Testis (tissue), 3 donors: Measurements from ENCODE around the gene IFIH1. TPM values are rescaled to one million over a fixed set of nuclear protein-coding genes. Genes with fewer than 3 reads are reported as not detected.

Experiments used
- DNase-seq: peaks from one replicate; pipeline ENCODE4 v3.0.0-alpha.2; 2019
- H3K27ac ChIP-seq, 2 donors: fragments of 200-600 bp; sonication (generic); one replicate each; pipeline ENCODE4 v1.5.1; 2019
- H3K27me3 ChIP-seq: fragments of 200-600 bp; sonication (generic); one replicate; pipeline ENCODE4 v1.5.1; 2019
- H3K36me3 ChIP-seq: fragments of 200-600 bp; sonication (generic); one replicate; pipeline ENCODE4 v1.5.1; 2017; ENCODE audit warnings: low read depth; ENCODE audit errors: missing control alignments
- H3K4me1 ChIP-seq: fragments of 200-600 bp; sonication (generic); one replicate; pipeline ENCODE4 v1.5.1; 2019
- H3K4me3 ChIP-seq, 2 donors: fragments of 200-600 bp; sonication (generic); one replicate each; pipeline ENCODE4 v1.5.1; 2017 to 2019
- H3K9me3 ChIP-seq: fragments of 200-600 bp; sonication (generic); one replicate; pipeline ENCODE4 v1.5.1; 2017
- CTCF ChIP-seq, 3 experiments: fragments of 450-650 bp in 2 of 3; fragments of 200-600 bp in 1 of 3; sonication (generic) in 1 of 3; IDR thresholded peaks; one replicate each; pipeline ENCODE4 v1.5.1; 2016 to 2019; ENCODE audit warnings: antibody characterized with exemption in 3 of 3, mild to moderate bottlenecking in 2 of 3, moderate library complexity in 1 of 3
- POLR2A ChIP-seq: fragments of 450-650 bp; IDR thresholded peaks from one replicate; pipeline ENCODE4 v1.6.1; 2017; ENCODE audit warnings: antibody characterized with exemption, mild to moderate bottlenecking, moderate library complexity
- WGBS, 2 donors: methylation state at CpG; one replicate each; pipeline ENCODE4 v1.1.5; 2018; 5-methylcytosine and 5-hydroxymethylcytosine counted together
- intact Hi-C: fragments of 100-400 bp; cut with DNase I; formaldehyde crosslinking; loops from one replicate; pipeline ENCODE4 v1.15.1; 2023; ENCODE audit warnings: low total_unique reads
- polyA plus RNA-seq: library from polyadenylated mRNA; stranded (reverse); fragments of 350-450 nt; fragmentation: Illumina TruSeq; extraction: RNeasy Lipid Tissue Mini Kit (QIAGEN cat#74804); gene quantifications from one replicate; pipeline ENCODE4 v1.2.3, GENCODE V29; 2014; ENCODE audit warnings: low read depth, low replicate concordance; ENCODE audit not compliant: insufficient read depth
- total RNA-seq, 2 donors: library from RNA; depleted of rRNA; stranded (reverse); fragments of >200 nt; gene quantifications; one replicate each; pipeline ENCODE4 v1.2.3, GENCODE V29; 2016

IFIH1 gene
- total and polyA plus RNA-seq, 3 donors from 2014 or later: 6.0 to 12.8 (median 8.2) TPM

- Histone ChIP-seq H3K36me3 (no peaks in the 10 kb centered on the region), H3K4me3 (no peak overlapping the region), H3K27ac (no peak overlapping the region), H3K27me3 (no peaks in the 10 kb centered on the region), H3K9me3 (no peaks in the 10 kb centered on the region), H3K4me1 (no peaks in the 10 kb centered on the region)
- intact Hi-C loops: no loop called here
- WGBS, 2 donors: 60 to 63% methylated on average over 3 of the region's 3 CpGs
- DNase-seq: peak; percentile 56
- peak in 1 of 3 experiments; percentile 26 for TF ChIP-seq CTCF (IDR thresholded peaks at IDR 0.05)
- TF ChIP-seq POLR2A: no peak
Observed at GRCh38 chr2:162333968-162334367, 15.5 kb upstream of the IFIH1 start.

GRCh38 chr2:162330881-162331280 is 12.4 kb upstream of the IFIH1 start:
- no peak for DNase-seq

GRCh38 chr2:162328424-162329157 is 10.1 kb upstream of the IFIH1 start:
- H3K9me3 ChIP-seq: no peaks in the 10 kb centered on the region
- no peaks in the 10 kb centered on the region for H3K36me3 ChIP-seq
- no peak for TF ChIP-seq POLR2A
- no peak for TF ChIP-seq CTCF (IDR thresholded peaks at IDR 0.05)
- H3K27ac ChIP-seq: no peak overlapping the region
- WGBS, 2 donors: 75 to 91% methylated on average over 11 to 12 of the region's 12 CpGs
- H3K4me1 ChIP-seq: no peaks in the 10 kb centered on the region
- H3K27me3 ChIP-seq: no peaks in the 10 kb centered on the region
- intact Hi-C loops: no loop called here
- no peak overlapping the region for H3K4me3 ChIP-seq
- no peak for DNase-seq

More at GRCh38 chr2:162330881-162331280, 12.4 kb upstream of the IFIH1 start:
- no peaks in the 10 kb centered on the region for H3K9me3 ChIP-seq
- TF ChIP-seq CTCF (IDR thresholded peaks at IDR 0.05): no peak
- no peak for TF ChIP-seq POLR2A
- intact Hi-C loops: no loop called here
- H3K4me1 ChIP-seq: no peaks in the 10 kb centered on the region
- WGBS, 2 donors: 92 to 95% methylated on average over 1 of the region's 1 CpG
- no peak overlapping the region for H3K27ac ChIP-seq
- H3K27me3 ChIP-seq: no peaks in the 10 kb centered on the region
- H3K4me3 ChIP-seq: no peak overlapping the region
- H3K36me3 ChIP-seq: no peaks in the 10 kb centered on the region

- H3K4me3 ChIP-seq: no peak overlapping the region
- H3K9me3 ChIP-seq: no peaks in the 10 kb centered on the region
- TF ChIP-seq POLR2A (no peak), CTCF (IDR thresholded peaks at IDR 0.05) (no peak)
- H3K36me3 ChIP-seq: no peaks in the 10 kb centered on the region
- H3K27ac ChIP-seq: no peak overlapping the region
- no peak for DNase-seq
- H3K4me1 ChIP-seq: no peaks in the 10 kb centered on the region
- H3K27me3 ChIP-seq: no peaks in the 10 kb centered on the region
- intact Hi-C loops: no loop called here
- WGBS, 2 donors: 83 to 89% methylated on average over 15 of the region's 15 CpGs
Observed at GRCh38 chr2:162327806-162328205, 9.3 kb upstream of the IFIH1 start.
